ENCODE measurements around the gene CAMSAP1. TPM values are rescaled to one million over a fixed set of nuclear protein-coding genes. Genes with fewer than 3 reads are reported as not detected.

CAMSAP1 gene
- total RNA-seq, 1 donor from 2014 or later: 20.0 TPM

DNA sequence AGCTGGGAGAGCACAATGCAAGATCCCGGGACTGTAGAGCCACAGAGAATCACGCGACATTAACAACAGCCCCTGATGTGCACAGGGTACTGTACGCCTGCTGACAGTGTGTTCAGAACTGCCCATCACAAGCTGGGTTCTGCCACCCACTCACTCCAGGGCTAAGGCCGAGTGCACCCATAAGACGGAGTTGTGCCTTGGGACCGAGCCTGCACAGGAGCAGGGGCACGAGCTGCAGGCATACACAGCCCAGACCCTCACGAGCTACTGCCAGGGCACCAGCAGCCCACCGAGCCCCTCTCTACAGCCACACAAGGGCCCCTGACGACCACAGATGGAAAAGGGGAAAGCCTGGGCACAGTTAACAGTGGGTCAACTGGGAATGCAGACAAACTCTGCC lies 67.8 kb downstream of the CAMSAP1 start:
- intact Hi-C loops (cut with micrococcal nuclease): no loop called here
- TF ChIP-seq, protein P1, sequence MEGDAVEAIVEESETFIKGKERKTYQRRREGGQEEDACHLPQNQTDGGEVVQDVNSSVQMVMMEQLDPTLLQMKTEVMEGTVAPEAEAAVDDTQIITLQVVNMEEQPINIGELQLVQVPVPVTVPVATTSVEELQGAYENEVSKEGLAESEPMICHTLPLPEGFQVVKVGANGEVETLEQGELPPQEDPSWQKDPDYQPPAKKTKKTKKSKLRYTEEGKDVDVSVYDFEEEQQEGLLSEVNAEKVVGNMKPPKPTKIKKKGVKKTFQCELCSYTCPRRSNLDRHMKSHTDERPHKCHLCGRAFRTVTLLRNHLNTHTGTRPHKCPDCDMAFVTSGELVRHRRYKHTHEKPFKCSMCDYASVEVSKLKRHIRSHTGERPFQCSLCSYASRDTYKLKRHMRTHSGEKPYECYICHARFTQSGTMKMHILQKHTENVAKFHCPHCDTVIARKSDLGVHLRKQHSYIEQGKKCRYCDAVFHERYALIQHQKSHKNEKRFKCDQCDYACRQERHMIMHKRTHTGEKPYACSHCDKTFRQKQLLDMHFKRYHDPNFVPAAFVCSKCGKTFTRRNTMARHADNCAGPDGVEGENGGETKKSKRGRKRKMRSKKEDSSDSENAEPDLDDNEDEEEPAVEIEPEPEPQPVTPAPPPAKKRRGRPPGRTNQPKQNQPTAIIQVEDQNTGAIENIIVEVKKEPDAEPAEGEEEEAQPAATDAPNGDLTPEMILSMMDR (IDR thresholded peaks at IDR 0.05; ENCODE audit: borderline replicate concordance): no peak
- Histone ChIP-seq H3K9me3 (replicated peaks) (peaks cover 7% of the 10 kb centered on the region), H3K4me3 (no peak overlapping the region), H3K36me3 (peaks cover 17% of the 10 kb centered on the region), H3K27me3 (ENCODE audit: low read depth) (no peaks in the 10 kb centered on the region), H3K27ac (replicated peaks) (no peak overlapping the region), H3K4me1 (peaks cover 3% of the 10 kb centered on the region)
- DNase-seq: no peak

DNA sequence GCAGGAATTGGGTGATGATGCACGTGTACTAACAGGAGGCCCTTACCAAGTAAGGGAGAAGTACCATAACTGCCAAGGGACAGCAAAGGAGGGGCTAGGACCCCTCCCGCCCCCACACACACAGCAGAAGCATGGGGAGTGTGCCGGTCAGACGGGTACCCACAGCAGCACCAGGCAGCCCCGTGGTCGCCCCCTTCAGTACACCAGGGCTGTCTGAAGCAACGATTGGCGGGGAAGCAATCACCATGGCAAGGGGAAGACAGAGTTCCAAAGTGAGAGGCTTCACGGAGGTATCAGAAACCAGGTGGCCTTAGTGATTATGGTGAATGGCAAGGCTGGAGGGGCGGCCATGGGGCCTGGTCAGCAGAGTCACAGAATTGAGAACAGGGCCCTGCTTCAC lies 72.2 kb downstream of the CAMSAP1 start:
- H3K9me3 ChIP-seq (replicated peaks): no peaks in the 10 kb centered on the region
- intact Hi-C loops (cut with micrococcal nuclease): no loop called here
- H3K4me3 ChIP-seq: no peak overlapping the region
- H3K36me3 ChIP-seq: peaks cover 3% of the 10 kb centered on the region
- no peak for DNase-seq
- H3K27me3 ChIP-seq (ENCODE audit: low read depth): no peaks in the 10 kb centered on the region
- no peaks in the 10 kb centered on the region for H3K4me1 ChIP-seq
- no peak overlapping the region for H3K27ac ChIP-seq (replicated peaks)
- TF ChIP-seq, protein P1 (IDR thresholded peaks at IDR 0.05; ENCODE audit: borderline replicate concordance): no peak

DNA sequence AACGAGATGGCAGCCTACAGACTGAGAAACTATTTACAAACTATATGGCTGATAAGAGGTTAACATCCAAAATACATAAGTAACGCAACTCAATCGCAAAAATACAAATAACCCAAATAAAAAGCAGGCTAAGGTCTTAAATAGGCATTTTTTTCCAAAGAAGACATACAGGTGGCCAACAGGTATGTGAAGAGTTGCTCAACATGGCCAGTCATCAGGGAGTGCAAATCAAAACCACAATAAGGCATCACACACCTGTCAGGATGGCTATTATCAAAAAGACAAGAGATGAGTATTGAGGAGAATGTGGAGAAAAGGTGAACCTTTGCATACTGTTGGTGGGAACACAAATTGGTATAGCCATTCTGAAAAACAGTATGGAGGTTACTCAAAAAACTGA lies 73.5 kb downstream of the CAMSAP1 start:
- no peak for DNase-seq
- peaks cover 7% of the 10 kb centered on the region for H3K9me3 ChIP-seq (replicated peaks)
- H3K36me3 ChIP-seq: no peaks in the 10 kb centered on the region
- H3K4me3 ChIP-seq: no peak overlapping the region
- intact Hi-C loops (cut with micrococcal nuclease): no loop called here
- TF ChIP-seq, protein P1 (IDR thresholded peaks at IDR 0.05; ENCODE audit: borderline replicate concordance): no peak
- H3K27ac ChIP-seq (replicated peaks): no peak overlapping the region
- H3K4me1 ChIP-seq: no peaks in the 10 kb centered on the region
- H3K27me3 ChIP-seq (ENCODE audit: low read depth): no peaks in the 10 kb centered on the region

DNA sequence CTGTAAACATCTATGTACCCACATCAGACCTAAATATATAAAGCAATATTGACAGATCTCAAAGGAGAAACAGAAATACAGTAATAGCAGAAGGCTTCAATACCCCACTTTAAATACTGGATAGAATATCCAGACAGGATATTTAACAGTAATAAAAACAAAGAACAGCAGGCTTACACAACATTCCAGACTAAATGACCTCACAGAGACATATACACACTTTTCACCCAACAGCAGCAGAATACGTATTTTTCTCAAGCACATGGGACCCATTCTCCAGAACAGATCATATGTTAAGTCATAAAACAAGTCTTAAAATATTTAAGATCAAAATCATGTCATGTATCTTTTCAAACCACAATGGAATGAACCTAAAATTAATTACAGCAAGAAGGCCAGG lies 76.8 kb downstream of the CAMSAP1 start:
- peaks cover 15% of the 10 kb centered on the region for H3K9me3 ChIP-seq (replicated peaks)
- no peaks in the 10 kb centered on the region for H3K4me1 ChIP-seq
- intact Hi-C loops (cut with micrococcal nuclease): no loop called here
- H3K27me3 ChIP-seq (ENCODE audit: low read depth): no peaks in the 10 kb centered on the region
- H3K36me3 ChIP-seq: peaks cover 19% of the 10 kb centered on the region
- TF ChIP-seq, protein P1 (IDR thresholded peaks at IDR 0.05; ENCODE audit: borderline replicate concordance): no peak
- DNase-seq: no peak
- no peak overlapping the region for H3K4me3 ChIP-seq
- no peak overlapping the region for H3K27ac ChIP-seq (replicated peaks)

DNA sequence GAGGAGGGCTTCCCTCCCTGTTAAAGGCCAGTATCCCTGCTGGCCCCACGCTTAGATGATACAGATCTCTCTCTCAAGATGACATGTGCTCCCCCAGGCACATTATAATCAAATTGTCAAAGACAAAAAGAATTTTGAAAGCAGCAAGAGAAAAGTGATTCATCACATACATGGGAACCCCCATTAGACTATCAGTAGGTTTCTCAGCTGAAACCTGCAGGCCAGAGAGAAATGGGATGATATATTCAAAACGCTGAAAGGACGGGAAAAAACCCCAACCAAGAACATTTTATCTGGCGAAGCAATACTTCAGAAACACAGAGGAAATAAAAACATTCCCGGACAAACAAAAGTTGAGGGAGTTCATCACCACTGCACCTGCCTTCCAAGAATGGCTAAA lies 78.7 kb downstream of the CAMSAP1 start:
- Histone ChIP-seq H3K27me3 (ENCODE audit: low read depth) (no peaks in the 10 kb centered on the region), H3K36me3 (peaks cover 30% of the 10 kb centered on the region), H3K4me1 (no peaks in the 10 kb centered on the region), H3K27ac (replicated peaks) (no peak overlapping the region), H3K4me3 (no peak overlapping the region), H3K9me3 (replicated peaks) (peaks cover 15% of the 10 kb centered on the region)
- DNase-seq: no peak
- intact Hi-C loops (cut with micrococcal nuclease): no loop called here
- TF ChIP-seq, protein P1 (IDR thresholded peaks at IDR 0.05; ENCODE audit: borderline replicate concordance): no peak
